ENCODE results near the gene SREBF2.

DNA sequence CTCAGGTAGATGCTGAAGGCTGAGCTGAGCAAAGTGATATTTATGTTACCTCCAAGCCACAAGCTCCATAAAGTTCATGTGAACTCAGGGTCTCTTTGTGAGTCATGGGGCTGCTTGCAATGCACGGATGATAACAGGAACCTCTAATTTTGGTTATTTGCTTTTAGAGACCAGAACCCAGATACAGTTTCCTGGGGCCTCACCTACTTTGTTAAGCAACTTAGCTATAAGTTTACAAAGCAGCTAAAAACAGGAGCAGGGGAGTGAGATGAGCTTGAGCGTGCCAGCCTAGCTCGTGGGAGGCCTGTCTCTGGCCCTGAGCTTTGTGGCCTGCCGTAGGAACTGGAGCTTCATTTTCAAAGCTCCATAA, 29.2 kb downstream of the SREBF2 start:
- TF ChIP-seq, protein P1, sequence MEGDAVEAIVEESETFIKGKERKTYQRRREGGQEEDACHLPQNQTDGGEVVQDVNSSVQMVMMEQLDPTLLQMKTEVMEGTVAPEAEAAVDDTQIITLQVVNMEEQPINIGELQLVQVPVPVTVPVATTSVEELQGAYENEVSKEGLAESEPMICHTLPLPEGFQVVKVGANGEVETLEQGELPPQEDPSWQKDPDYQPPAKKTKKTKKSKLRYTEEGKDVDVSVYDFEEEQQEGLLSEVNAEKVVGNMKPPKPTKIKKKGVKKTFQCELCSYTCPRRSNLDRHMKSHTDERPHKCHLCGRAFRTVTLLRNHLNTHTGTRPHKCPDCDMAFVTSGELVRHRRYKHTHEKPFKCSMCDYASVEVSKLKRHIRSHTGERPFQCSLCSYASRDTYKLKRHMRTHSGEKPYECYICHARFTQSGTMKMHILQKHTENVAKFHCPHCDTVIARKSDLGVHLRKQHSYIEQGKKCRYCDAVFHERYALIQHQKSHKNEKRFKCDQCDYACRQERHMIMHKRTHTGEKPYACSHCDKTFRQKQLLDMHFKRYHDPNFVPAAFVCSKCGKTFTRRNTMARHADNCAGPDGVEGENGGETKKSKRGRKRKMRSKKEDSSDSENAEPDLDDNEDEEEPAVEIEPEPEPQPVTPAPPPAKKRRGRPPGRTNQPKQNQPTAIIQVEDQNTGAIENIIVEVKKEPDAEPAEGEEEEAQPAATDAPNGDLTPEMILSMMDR (IDR thresholded peaks at IDR 0.05 in 2 of 3, conservative IDR thresholded peaks at IDR 0.05 in 1 of 3; ENCODE audit: insufficient read depth in 2 of 3, low read depth in 1 of 3, low read length in 3 of 3) = no peak
- TF ChIP-seq, protein P2, sequence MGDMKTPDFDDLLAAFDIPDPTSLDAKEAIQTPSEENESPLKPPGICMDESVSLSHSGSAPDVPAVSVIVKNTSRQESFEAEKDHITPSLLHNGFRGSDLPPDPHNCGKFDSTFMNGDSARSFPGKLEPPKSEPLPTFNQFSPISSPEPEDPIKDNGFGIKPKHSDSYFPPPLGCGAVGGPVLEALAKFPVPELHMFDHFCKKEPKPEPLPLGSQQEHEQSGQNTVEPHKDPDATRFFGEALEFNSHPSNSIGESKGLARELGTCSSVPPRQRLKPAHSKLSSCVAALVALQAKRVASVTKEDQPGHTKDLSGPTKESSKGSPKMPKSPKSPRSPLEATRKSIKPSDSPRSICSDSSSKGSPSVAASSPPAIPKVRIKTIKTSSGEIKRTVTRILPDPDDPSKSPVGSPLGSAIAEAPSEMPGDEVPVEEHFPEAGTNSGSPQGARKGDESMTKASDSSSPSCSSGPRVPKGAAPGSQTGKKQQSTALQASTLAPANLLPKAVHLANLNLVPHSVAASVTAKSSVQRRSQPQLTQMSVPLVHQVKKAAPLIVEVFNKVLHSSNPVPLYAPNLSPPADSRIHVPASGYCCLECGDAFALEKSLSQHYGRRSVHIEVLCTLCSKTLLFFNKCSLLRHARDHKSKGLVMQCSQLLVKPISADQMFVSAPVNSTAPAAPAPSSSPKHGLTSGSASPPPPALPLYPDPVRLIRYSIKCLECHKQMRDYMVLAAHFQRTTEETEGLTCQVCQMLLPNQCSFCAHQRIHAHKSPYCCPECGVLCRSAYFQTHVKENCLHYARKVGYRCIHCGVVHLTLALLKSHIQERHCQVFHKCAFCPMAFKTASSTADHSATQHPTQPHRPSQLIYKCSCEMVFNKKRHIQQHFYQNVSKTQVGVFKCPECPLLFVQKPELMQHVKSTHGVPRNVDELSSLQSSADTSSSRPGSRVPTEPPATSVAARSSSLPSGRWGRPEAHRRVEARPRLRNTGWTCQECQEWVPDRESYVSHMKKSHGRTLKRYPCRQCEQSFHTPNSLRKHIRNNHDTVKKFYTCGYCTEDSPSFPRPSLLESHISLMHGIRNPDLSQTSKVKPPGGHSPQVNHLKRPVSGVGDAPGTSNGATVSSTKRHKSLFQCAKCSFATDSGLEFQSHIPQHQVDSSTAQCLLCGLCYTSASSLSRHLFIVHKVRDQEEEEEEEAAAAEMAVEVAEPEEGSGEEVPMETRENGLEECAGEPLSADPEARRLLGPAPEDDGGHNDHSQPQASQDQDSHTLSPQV (IDR thresholded peaks at IDR 0.05) = no peak
- TF ChIP-seq YY1 (IDR thresholded peaks at IDR 0.05; ENCODE audit: borderline replicate concordance in 1 of 3, control insufficient read depth in 1 of 3, extremely low read depth in 1 of 3, insufficient read depth in 3 of 3, insufficient read length in 1 of 3, insufficient replicate concordance in 2 of 3, low read depth in 1 of 3, low read length in 2 of 3) (no peak), RBM22 (IDR thresholded peaks at IDR 0.05; ENCODE audit: low read depth, low read length, poor library complexity, severe bottlenecking) (no peak), KAT2B (IDR thresholded peaks at IDR 0.05; ENCODE audit: low read depth, low read length) (no peak), SREBF2 (CRISPR knock-in tag; IDR thresholded peaks at IDR 0.05) (no peak), CBFB (CRISPR knock-in tag; IDR thresholded peaks at IDR 0.05) (no peak), FOXA1 (IDR thresholded peaks at IDR 0.05; ENCODE audit: borderline replicate concordance) (no peak), POLR2AphosphoS5 (IDR thresholded peaks at IDR 0.05; ENCODE audit: control insufficient read depth, insufficient read depth, low read depth, low read length) (no peak), EZH2 (IDR thresholded peaks at IDR 0.05; ENCODE audit: borderline replicate concordance, low read depth, low read length) (no peak), USF2 (CRISPR knock-in tag; IDR thresholded peaks at IDR 0.05) (no peak), NR3C1 (CRISPR knock-in tag; IDR thresholded peaks at IDR 0.05) (no peak), TEAD1 (CRISPR knock-in tag; IDR thresholded peaks at IDR 0.05) (no peak)
- TF ChIP-seq, protein P3, sequence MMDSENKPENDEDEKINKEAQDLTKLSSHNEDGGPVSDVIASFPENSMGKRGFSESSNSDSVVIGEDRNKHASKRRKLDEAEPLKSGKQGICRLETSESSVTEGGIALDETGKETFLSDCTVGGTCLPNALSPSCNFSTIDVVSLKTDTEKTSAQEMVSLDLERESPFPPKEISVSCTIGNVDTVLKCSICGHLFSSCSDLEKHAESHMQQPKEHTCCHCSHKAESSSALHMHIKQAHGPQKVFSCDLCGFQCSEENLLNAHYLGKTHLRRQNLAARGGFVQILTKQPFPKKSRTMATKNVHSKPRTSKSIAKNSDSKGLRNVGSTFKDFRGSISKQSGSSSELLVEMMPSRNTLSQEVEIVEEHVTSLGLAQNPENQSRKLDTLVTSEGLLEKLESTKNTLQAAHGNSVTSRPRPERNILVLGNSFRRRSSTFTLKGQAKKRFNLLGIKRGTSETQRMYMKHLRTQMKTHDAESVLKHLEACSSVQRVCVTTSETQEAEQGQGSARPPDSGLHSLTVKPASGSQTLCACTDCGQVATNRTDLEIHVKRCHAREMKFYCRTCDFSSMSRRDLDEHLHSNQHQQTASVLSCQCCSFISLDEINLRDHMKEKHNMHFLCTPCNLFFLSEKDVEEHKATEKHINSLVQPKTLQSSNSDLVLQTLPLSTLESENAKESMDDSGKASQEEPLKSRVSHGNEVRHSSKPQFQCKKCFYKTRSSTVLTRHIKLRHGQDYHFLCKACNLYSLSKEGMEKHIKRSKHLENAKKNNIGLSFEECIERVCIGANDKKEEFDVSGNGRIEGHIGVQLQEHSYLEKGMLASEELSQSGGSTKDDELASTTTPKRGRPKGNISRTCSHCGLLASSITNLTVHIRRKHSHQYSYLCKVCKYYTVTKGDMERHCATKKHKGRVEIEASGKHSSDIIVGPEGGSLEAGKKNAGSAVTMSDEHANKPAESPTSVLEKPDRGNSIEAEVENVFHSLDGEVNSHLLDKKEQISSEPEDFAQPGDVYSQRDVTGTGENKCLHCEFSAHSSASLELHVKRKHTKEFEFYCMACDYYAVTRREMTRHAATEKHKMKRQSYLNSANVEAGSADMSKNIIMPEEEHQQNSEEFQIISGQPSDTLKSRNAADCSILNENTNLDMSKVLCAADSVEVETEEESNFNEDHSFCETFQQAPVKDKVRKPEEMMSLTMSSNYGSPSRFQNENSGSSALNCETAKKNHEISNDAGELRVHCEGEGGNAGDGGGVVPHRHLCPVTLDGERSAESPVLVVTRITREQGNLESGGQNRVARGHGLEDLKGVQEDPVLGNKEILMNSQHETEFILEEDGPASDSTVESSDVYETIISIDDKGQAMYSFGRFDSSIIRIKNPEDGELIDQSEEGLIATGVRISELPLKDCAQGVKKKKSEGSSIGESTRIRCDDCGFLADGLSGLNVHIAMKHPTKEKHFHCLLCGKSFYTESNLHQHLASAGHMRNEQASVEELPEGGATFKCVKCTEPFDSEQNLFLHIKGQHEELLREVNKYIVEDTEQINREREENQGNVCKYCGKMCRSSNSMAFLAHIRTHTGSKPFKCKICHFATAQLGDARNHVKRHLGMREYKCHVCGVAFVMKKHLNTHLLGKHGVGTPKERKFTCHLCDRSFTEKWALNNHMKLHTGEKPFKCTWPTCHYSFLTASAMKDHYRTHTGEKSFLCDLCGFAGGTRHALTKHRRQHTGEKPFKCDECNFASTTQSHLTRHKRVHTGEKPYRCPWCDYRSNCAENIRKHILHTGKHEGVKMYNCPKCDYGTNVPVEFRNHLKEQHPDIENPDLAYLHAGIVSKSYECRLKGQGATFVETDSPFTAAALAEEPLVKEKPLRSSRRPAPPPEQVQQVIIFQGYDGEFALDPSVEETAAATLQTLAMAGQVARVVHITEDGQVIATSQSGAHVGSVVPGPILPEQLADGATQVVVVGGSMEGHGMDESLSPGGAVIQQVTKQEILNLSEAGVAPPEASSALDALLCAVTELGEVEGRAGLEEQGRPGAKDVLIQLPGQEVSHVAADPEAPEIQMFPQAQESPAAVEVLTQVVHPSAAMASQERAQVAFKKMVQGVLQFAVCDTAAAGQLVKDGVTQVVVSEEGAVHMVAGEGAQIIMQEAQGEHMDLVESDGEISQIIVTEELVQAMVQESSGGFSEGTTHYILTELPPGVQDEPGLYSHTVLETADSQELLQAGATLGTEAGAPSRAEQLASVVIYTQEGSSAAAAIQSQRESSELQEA (IDR thresholded peaks at IDR 0.05; ENCODE audit: low read depth) = no peak
